HG03565 (cell line): ENCODE measurements around the gene TEF.

Source experiments
- ATAC-seq: cut with Tn5 transposase; IDR thresholded peaks from one replicate; pipeline ENCODE4 v1.9.1; 2021; ENCODE audit warnings: mild to moderate bottlenecking, moderate library complexity; ENCODE audit not compliant: unreplicated experiment

Gene TEF

GRCh38 chr22:41447435-41448188 is 65.9 kb downstream of the TEF start:
- no peak for ATAC-seq

GRCh38 chr22:41448189-41448808 is 66.6 kb downstream of the TEF start:
- peak; percentile 58 for ATAC-seq
